Endothelial cell of umbilical vein (primary cell): ENCODE results near the gene CLDN19. TPM values are rescaled to one million over a fixed set of nuclear protein-coding genes. Genes with fewer than 3 reads are reported as not detected.

ENCODE experiments used
- BruUV-seq: library from RNA; stranded (reverse); fragments of 400-500 nt; replicated peaks from 2 replicates; lab custom pipeline; 2021; lab: Mats Ljungman, UMichigan
- CTCF ChIA-PET: fragments of 300-600, 350-600 bp; sonication (Branson Sonifier 250); formaldehyde crosslinking; loops from one replicate; lab custom pipeline; 2021; ENCODE audit warnings: antibody characterized with exemption, inconsistent platforms; lab: Charles Lee
- POLR2A ChIA-PET: fragments of 300-600, 350-600 bp; sonication (Branson Sonifier 250); formaldehyde crosslinking; loops from one replicate; lab custom pipeline; 2021; ENCODE audit warnings: antibody characterized with exemption, inconsistent platforms; lab: Charles Lee
- DNase-seq: peaks from one replicate; pipeline ENCODE4 v3.0.0-alpha.2; 2011; ENCODE audit warnings: low read depth, low spot score
- FAIRE-seq: peaks from 2 replicates; lab custom pipeline; 2011; peaks lifted over from hg19 to GRCh38; lab: Jason Lieb, UNC
- H2AFZ ChIP-seq: 2 replicates; pipeline ENCODE4 v1.6.0; 2012; ENCODE audit warnings: low read depth, low read length, control low read depth, inconsistent platforms
- H3K27ac ChIP-seq: 2 replicates; pipeline ENCODE4 v1.5.1; 2011; ENCODE audit warnings: low read depth, mild to moderate bottlenecking, control low read depth, low read length, moderate library complexity; ENCODE audit not compliant: insufficient read depth
- H3K27me3 ChIP-seq, 2 experiments: 2 replicates each; pipeline versions ENCODE4 v1.6.0 to v1.6.1; 2011; ENCODE audit warnings: low read length in 2 of 2, mixed read lengths in 1 of 2; ENCODE audit not compliant: control insufficient read depth in 2 of 2, insufficient read depth in 2 of 2
- H3K36me3 ChIP-seq, 2 experiments: 2 replicates in 1 of 2; 3 replicates in 1 of 2; pipeline ENCODE4 v1.5.1; 2011; ENCODE audit warnings: low read length in 2 of 2, mild to moderate bottlenecking in 1 of 2, moderate library complexity in 1 of 2; ENCODE audit not compliant: control insufficient read depth in 2 of 2, insufficient read depth in 2 of 2; ENCODE audit errors: extremely low read depth in 1 of 2
- H3K4me1 ChIP-seq: 3 replicates; pipeline ENCODE4 v1.5.1; 2011; ENCODE audit warnings: mild to moderate bottlenecking, low read length; ENCODE audit not compliant: control insufficient read depth, insufficient read depth; ENCODE audit errors: extremely low read depth
- H3K4me2 ChIP-seq: 2 replicates; pipeline ENCODE4 v1.6.1; 2011; ENCODE audit warnings: low read length, control low read depth, mixed read lengths; ENCODE audit not compliant: insufficient read depth
- H3K4me3 ChIP-seq, 3 experiments: fragments of 200-600 bp in 1 of 3; sonication (generic), shearing (Covaris generic) in 1 of 3; replicated peaks in 1 of 3; 2 replicates each; pipeline ENCODE4 v1.5.1; 2011 to 2016; ENCODE audit warnings: control low read depth in 3 of 3, low read length in 3 of 3, mild to moderate bottlenecking in 2 of 3, inconsistent platforms in 1 of 3, low read depth in 1 of 3, moderate library complexity in 1 of 3; ENCODE audit not compliant: insufficient read depth in 1 of 3
- H3K79me2 ChIP-seq: 2 replicates; pipeline ENCODE4 v1.6.0; 2012; ENCODE audit warnings: low read length, inconsistent platforms; ENCODE audit not compliant: control insufficient read depth, insufficient read depth
- H3K9ac ChIP-seq: replicated peaks from 2 replicates; pipeline ENCODE3; 2011; ENCODE audit warnings: low read length, control low read depth; ENCODE audit not compliant: insufficient read depth; ENCODE audit errors: extremely low read depth
- H3K9me1 ChIP-seq: replicated peaks from 3 replicates; pipeline ENCODE4 v1.6.0; 2011; ENCODE audit warnings: mild to moderate bottlenecking, low read length; ENCODE audit not compliant: control insufficient read depth, insufficient read depth; ENCODE audit errors: extremely low read depth
- H3K9me3 ChIP-seq: replicated peaks from 2 replicates; pipeline ENCODE4 v1.5.1; 2012; ENCODE audit warnings: low read length, inconsistent platforms; ENCODE audit not compliant: control insufficient read depth, insufficient read depth
- H4K20me1 ChIP-seq: replicated peaks from 2 replicates; pipeline ENCODE3; 2011; ENCODE audit warnings: mild to moderate bottlenecking, low read length; ENCODE audit not compliant: control insufficient read depth, insufficient read depth; ENCODE audit errors: extremely low read depth
- EZH2 ChIP-seq: IDR thresholded peaks from 2 replicates; pipeline ENCODE4 v1.6.1; 2012; ENCODE audit warnings: borderline replicate concordance, low read depth, mild to moderate bottlenecking, moderate library complexity, low read length, inconsistent platforms; ENCODE audit not compliant: severe bottlenecking
- FOS ChIP-seq: IDR thresholded peaks from 2 replicates; pipeline ENCODE4 v1.6.1; 2011; ENCODE audit warnings: mild to moderate bottlenecking, low read length, moderate library complexity, borderline replicate concordance; ENCODE audit not compliant: insufficient read depth
- GATA2 ChIP-seq: IDR thresholded peaks from 2 replicates; pipeline ENCODE4 v1.7.0; 2011; ENCODE audit warnings: low read depth, mild to moderate bottlenecking, moderate library complexity, mixed read lengths, low read length; ENCODE audit not compliant: insufficient read length, insufficient read depth
- JUN ChIP-seq: IDR thresholded peaks from 2 replicates; pipeline ENCODE4 v1.6.1; 2011; ENCODE audit warnings: borderline replicate concordance, low read depth; ENCODE audit not compliant: insufficient read length, insufficient read depth
- MYC ChIP-seq: IDR thresholded peaks from one replicate; pipeline ENCODE4 v1.6.1; 2011; ENCODE audit warnings: mild to moderate bottlenecking, low read depth, low read length
- POLR2A ChIP-seq: IDR thresholded peaks from 2 replicates; pipeline ENCODE4 v1.6.1; 2012; ENCODE audit warnings: low read depth, mild to moderate bottlenecking, control low read depth, low read length
- POLR2AphosphoS5 ChIP-seq: IDR thresholded peaks from 2 replicates; pipeline ENCODE4 v1.6.1; 2012; ENCODE audit warnings: low read depth, mild to moderate bottlenecking, control low read depth, low read length, moderate library complexity; ENCODE audit not compliant: insufficient read depth
- dilution Hi-C: fragments of 300-500 bp; cut with MboI; formaldehyde crosslinking; loops from one replicate; pipeline ENCODE4 v1.15.0; 2019; ENCODE audit warnings: low sequenced_read_pairs; ENCODE audit not compliant: extremely low pct_ligation_motif_present
- intact Hi-C: fragments of 100-400 bp; cut with micrococcal nuclease; formaldehyde crosslinking; loops from one replicate; pipeline ENCODE4 v1.10.0; 2022
- polyA plus RNA-seq, 4 experiments: library from polyadenylated mRNA; depleted of rRNA in 3 of 4; stranded (reverse) in 3 of 4; unstranded in 1 of 4; fragments of >200 nt; gene quantifications; 2 replicates each; pipeline versions ENCODE4 v1.2.1 to v1.2.3, GENCODE V29; 2011 to 2012; ENCODE audit warnings: missing spikeins in 1 of 4
- total RNA-seq: library from RNA; stranded (reverse); gene quantifications from 2 replicates; pipeline ENCODE4 v1.2.3, GENCODE V29; 2021
- TF ChIP-seq, protein P1 (sequence below): IDR thresholded peaks from 2 replicates; pipeline ENCODE4 v1.6.1; 2011; ENCODE audit not compliant: insufficient read depth, insufficient read length
- TF ChIP-seq, protein P2 (sequence below), 2 donors: IDR thresholded peaks; 1 replicate in 1 of 2; 2 replicates in 1 of 2; pipeline ENCODE4 v1.5.1; 2011; ENCODE audit warnings: low read length in 2 of 2, mild to moderate bottlenecking in 2 of 2, moderate library complexity in 2 of 2, control low read depth in 1 of 2, inconsistent platforms in 1 of 2, low read depth in 1 of 2; ENCODE audit not compliant: insufficient read depth in 1 of 2; ENCODE audit errors: extremely low read depth in 1 of 2

CLDN19 gene
- total and polyA plus RNA-seq, 2 donors (not counting 3 experiments of a cell fraction or from before 2014, with no cell fraction given): not detected

DNA sequence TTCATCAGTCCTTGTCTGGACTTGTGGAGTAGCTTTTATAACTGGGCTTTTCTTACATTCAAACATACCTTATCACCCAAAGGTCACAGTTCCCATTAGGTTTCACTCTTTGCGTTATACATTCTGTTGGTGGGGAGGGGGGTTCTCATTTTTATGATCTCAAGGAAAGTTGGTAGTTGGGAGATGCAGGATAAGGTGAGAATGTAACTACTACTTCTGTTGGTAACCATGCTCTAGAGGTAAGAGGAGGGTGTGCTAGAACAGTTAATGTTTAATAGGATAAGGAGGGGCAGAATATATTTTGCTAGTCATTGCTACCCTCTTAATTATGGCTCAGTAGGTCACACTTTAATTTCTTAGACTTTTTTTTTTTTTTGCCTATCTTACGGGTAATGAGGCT lies 47.1 kb downstream of the CLDN19 start:
- no peaks in the 10 kb centered on the region for H3K9me1 ChIP-seq
- H2AFZ ChIP-seq: no peak overlapping the region
- CTCF ChIA-PET: interaction anchor here (1.1 to 2.7 kb wide), 4 partner anchors 10 to 115 kb away, joined by 3 to 8 read pairs (median 4); partner anchors contain the start of gene YBX1
- no peak overlapping the region for H3K4me2 ChIP-seq
- no peak for TF ChIP-seq POLR2A
- TF ChIP-seq, protein P1, sequence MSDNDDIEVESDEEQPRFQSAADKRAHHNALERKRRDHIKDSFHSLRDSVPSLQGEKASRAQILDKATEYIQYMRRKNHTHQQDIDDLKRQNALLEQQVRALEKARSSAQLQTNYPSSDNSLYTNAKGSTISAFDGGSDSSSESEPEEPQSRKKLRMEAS: no peak
- no peak for TF ChIP-seq MYC
- no peak for TF ChIP-seq FOS
- TF ChIP-seq, protein P2, sequence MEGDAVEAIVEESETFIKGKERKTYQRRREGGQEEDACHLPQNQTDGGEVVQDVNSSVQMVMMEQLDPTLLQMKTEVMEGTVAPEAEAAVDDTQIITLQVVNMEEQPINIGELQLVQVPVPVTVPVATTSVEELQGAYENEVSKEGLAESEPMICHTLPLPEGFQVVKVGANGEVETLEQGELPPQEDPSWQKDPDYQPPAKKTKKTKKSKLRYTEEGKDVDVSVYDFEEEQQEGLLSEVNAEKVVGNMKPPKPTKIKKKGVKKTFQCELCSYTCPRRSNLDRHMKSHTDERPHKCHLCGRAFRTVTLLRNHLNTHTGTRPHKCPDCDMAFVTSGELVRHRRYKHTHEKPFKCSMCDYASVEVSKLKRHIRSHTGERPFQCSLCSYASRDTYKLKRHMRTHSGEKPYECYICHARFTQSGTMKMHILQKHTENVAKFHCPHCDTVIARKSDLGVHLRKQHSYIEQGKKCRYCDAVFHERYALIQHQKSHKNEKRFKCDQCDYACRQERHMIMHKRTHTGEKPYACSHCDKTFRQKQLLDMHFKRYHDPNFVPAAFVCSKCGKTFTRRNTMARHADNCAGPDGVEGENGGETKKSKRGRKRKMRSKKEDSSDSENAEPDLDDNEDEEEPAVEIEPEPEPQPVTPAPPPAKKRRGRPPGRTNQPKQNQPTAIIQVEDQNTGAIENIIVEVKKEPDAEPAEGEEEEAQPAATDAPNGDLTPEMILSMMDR (IDR thresholded peaks at IDR 0.05; ENCODE audit: extremely low read depth in 1 of 2, insufficient read depth in 1 of 2, low read depth in 1 of 2, low read length in 2 of 2): no peak
- TF ChIP-seq POLR2AphosphoS5: no peak
- TF ChIP-seq GATA2: no peak
- TF ChIP-seq JUN: no peak
- TF ChIP-seq EZH2: no peak
- POLR2A ChIA-PET: interaction anchor here (1.3 kb wide), 2 partner anchors 9 to 11 kb away, joined by 3 to 4 read pairs; partner anchors contain the start of gene YBX1
- no peak for FAIRE-seq
- peaks cover 12 to 29% of the 10 kb centered on the region in 2 experiments for H3K36me3 ChIP-seq
- no peak overlapping the region for H3K9ac ChIP-seq
- H3K4me3 ChIP-seq: no peak overlapping the region
- BruUV-seq: no TSS peak
- H3K27me3 ChIP-seq: no peaks in the 10 kb centered on the region
- H3K27ac ChIP-seq: no peak overlapping the region
- intact Hi-C loops (no loop called here), dilution Hi-C loops (no loop called here)
- peaks cover 29% of the 10 kb centered on the region for H4K20me1 ChIP-seq
- no peaks in the 10 kb centered on the region for H3K9me3 ChIP-seq
- no peak for DNase-seq
- no peaks in the 10 kb centered on the region for H3K4me1 ChIP-seq
- peaks cover 96% of the 10 kb centered on the region for H3K79me2 ChIP-seq
